Caki2 (cell line): ENCODE measurements around the gene SYNC. TPM values are rescaled to one million over a fixed set of nuclear protein-coding genes. Genes with fewer than 3 reads are reported as not detected.
"Not testable (repeated sequence)": the region's sequence is repeated elsewhere in the genome, so short reads cannot be mapped to it uniquely, and the experiment has no call there.

Source experiments
- DNase-seq: peaks from one replicate; pipeline ENCODE4 v3.0.0-alpha.2; 2015; ENCODE audit warnings: low read depth
- in situ Hi-C: cut with HindIII; loops from 2 replicates; pipeline ENCODE4 v1.10.0; 2016; ENCODE audit warnings: low sequenced_read_pairs, low pct_unique_long_range_greater_than_20kb, mixed read lengths
- total RNA-seq: library from RNA; depleted of rRNA; stranded (reverse); fragments of >200 nt; shearing (Covaris generic); gene quantifications from 2 replicates; pipeline ENCODE4 v1.2.3, GENCODE V29; 2014; ENCODE audit warnings: low replicate concordance

The SYNC gene
- total RNA-seq, 1 experiment from 2014 or later = 0.84 TPM

DNA sequence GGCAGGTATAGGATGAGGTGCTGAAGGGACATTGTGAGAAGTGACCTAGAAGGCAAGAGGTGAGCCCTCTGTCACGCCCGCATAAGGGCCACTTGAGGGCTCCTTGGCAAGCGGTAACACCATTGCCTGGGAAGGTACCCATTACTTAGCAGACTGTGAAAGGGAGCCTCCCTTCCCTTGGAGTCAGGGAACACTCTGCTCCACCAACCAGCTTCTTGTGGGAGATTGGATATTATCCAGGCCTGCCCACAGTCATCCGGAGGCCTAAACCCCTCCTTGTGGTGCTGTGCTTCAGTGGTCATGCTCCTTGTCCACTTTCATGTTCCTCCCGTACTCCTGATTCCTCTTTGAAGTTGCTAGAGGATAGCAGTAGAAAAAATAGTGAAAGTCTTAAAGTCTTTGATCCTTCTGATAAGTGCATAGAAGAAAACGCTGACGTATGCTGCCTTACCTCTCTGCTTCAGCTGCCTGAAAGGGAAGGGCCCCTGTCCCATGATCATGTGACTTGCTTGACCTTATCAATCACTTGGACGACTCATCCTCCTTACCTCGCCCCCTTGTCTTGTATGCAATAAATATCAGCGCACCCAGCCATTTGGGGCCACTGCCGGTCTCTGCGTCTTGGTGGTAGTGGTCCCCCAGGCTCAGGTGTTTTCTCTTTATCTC, 35.5 kb downstream of the SYNC start:
- in situ Hi-C loops = no loop called here
- DNase-seq = peak; percentile 52

DNA sequence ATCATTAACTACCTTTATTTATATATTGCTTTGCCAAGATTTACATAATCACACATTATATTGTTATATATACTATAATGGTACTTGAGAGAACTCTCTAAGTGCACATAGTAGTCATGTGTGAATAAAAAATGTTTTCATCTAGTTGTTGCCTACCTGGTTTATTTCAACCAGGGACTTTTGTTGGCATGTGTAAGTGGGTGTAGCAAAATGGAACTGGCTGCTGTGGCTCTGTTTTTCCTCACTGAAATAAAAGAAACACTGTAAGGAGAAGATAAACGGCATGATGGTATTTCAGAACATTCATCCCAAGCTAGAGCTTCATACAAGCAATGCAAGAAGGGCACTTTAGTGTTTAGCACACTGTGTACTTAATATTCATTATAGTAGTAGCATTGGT, 36.7 kb downstream of the SYNC start:
- in situ Hi-C loops = no loop called here
- no peak for DNase-seq

GRCh38 chr1:32659581-32659980, 43.0 kb downstream of the SYNC start:
- in situ Hi-C loops = no loop called here
- DNase-seq = no peak

DNA sequence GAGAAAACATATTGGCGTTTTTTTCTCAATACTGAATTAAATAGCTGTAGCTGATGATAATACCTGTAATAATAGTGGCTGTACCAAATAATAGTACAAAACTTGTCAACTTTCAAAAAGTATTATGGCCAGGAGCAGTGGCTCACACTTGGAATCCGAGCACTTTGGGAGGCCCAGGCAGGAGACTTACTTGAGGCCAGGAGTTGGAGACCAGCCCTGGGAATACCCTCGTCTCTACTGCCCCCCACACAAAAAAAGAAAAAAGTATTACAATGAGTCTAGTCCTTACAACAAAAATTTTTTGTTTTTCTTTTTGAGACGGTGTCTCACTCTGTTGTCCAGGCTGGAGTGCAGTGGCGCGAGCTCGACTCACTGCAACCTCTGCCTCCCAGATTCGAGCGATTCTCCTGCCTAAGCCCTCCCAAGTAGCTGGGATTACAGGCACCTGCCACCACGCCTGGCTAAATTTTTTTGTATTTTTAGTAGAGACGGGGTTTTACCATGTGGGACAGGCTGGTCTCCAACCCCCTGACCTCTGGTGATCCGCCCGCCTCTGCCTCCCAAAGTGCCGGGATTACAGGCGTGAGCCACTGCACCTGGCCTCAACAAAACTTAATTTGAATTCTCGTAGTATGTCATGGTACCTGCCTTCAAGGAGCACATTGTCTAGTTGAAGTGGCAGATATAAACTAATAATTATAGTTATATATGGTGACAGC, 50.2 kb downstream of the SYNC start:
- no peak for DNase-seq

DNA sequence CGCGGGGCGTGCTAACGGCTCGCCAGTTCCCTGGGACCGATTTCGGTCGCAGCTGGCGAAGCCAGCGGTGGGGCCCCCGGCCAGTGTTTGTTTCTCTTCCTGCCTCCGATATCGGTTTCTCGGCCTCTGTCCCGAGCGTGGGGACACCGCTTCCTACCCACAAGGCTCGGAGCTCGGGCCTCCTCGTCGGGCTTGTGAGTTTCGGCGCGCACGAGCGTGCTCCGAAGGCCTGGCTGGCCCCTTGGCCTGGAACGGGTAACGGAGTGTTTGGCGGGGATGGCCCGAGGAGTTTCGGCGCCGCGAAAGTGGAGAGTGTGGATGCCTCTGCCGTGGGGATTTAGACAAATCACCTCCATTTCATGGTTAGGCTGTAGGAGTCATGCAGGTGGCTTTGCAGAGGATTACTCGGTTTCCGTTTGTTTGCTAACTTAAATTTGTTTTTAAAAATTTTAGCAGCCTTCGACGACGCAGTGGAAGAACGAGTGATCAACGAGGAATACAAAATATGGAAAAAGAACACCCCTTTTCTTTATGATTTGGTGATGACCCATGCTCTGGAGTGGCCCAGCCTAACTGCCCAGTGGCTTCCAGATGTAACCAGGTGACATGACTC, 51.0 kb downstream of the SYNC start:
- in situ Hi-C loops = no loop called here
- DNase-seq = no peak

More for the DNA sequence above, 50.2 kb downstream of the SYNC start:
- in situ Hi-C loops = no loop called here

DNA sequence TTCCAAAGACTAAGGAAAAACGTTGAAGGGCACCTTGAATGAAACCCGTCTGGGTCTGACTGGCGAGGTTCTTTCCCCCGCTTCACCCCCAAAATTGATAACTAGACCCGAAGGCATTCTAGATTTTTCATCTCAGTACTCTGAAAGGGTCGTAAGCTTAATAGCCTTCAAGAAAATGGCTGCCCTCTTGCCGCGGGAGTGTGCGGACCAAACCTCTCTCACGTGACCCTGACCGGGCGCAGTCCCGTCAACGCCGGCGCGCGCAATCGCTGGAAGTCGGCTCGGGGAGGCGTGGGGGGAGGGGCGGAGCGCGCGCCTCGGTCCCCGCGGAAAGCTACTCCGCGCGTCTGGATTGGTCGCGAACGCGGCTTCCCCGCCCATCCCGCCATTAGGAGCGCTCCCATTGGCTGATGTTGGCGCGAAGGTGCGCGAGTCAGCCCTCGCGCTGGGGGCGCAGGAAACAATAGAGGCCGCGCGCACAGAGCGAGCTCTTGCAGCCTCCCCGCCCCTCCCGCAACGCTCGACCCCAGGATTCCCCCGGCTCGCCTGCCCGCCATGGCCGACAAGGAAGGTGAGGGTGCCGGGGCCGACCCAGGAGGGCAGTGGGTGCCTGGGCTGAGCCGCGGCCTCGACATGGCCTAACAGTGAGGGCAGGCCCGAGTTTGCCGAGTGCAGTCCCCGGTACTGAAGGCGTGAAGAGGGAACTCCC, 51.7 kb downstream of the SYNC start, which contains the start of gene RBBP4:
TSS of gene RBBP4 (plus strand) at position 457 of the 709 bp plus-strand sequence. CDS start at position 556, 99 bp downstream.
- peak; percentile 97 for DNase-seq
- in situ Hi-C loops = no loop called here

DNA sequence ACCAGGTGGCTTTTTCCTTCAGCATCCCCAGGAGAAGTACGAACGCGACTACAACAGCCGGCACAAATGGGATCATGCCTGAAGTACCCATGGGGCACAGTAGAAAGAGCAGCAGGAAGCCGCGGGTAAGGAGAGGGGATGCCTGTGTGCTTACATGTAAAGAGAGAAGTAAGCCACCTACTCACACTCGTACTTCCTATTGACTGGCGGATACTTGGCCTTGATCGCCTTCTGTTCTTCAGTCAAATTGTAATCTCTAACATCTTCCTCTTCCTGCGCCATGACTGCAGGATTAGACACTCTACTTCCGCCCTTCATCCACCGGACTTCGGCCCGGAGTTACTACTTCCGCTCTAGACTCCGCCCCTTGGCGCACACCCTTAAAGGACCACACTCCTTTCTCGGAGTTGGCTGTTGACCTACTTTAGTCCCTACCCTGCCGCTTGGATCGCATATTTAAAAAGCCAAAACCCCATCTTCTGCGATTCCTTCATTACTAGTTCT, 52.3 kb downstream of the SYNC start, which contains the start of gene ZBTB8OS:
TSS of gene ZBTB8OS (minus strand) at position 303 of the 504 bp plus-strand sequence. CDS start at position 282, 21 bp downstream.
- in situ Hi-C loops = no loop called here
- peak; percentile 86 for DNase-seq

DNA sequence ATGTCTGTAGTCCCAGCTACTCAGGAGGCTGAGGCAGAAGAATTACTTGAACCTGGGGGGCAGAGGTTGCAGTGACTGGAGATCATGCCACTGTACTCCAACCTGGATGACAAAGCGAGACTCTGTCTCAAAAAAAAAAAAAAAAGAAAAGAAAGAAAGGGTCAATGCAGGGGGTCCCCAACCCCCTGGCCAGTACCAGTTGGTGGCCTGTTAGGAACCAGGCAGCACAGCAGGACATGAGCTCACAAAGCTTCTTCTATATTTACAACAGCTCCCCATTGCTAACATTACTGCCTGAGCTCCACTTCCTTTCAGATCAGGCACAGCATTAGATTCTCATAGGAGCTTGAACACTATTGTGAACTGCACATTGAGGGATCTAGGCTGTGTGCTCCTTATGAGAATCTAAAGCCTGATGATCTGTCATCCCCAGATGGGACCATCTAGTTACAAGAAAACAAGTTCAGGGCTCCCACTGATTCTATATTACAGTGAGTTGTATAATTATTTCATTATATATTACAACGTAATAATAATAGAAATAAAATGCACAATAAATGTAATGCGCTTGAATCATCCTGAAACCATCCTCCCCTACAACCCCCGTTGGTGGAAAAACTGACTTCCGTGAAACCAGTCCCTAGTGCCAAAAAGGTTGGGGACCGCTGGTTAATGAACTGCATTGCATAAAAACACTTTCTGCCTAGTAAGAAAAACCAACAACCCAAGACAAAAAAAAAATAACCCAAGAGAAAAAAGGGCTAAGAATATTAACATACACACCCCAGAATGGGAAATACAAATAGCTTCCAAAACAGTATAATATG, 55.0 kb downstream of the SYNC start:
- no peak for DNase-seq
- in situ Hi-C loops = no loop called here

GRCh38 chr1:32644426-32644825, 58.1 kb downstream of the SYNC start:
- in situ Hi-C loops = no loop called here
- no peak for DNase-seq

DNA sequence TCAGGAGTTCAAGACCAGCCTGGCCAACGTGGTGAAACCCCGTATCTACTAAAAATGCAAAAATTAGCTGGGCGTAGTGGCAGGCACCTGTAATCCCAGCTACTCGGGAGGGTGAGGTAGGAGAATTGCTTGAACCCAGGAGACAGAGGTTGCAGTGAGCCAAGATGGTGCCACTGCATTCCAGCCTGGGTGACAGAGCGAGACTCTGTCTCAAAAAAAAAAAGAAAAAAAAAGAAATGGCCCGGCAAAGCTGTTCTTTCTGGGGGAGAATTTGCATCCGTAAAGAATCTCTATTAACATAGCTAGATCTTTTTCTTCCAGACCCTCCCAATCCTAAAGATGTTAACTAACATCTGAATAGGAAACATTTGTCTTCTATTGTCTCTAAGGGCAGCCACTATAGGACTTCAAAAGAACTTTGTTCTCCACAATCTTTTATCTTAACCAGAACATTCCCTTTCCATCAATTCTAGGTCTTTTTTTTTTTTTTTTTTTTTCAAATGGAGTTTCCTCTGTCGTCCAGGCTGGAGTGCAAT, 60.2 kb downstream of the SYNC start:
- DNase-seq, in situ Hi-C loops: not testable (repeated sequence)

GRCh38 chr1:32639489-32640075, 63.0 kb downstream of the SYNC start:
- in situ Hi-C loops = no loop called here
- no peak for DNase-seq

DNA sequence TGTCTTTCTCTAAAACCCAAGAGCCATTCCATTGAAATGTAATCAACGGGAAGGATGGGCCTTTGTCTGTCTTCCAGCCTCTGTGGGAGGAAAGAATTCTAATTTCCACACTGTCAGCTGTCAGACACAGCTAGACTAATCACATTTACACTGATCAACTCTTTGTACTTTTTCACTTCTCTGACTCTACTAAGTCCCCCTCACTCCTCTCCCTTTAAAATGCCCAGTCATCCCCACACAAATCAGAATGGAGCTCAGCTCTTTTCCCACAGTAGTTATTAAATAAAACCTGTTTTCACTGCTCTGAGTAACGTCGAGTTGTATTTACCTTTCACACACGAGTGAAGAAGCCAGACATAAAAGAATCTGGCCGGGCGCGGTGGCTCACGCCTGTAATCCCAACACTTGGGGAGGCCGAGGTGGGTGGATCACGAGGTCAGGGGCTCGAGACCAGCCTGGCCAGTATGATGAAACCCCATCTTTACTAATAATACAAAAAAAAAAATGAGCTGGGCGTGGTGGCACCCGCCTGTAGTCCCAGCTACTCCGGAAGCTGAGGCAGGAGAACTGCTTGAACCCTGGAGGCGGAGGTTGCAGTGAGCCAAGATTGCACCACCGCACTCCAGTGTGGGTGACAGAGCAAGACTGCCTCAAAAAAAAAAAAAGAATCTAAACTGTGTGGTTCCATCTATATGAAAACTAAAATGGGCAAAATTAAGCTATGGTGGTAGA, 65.5 kb downstream of the SYNC start:
- in situ Hi-C loops = no loop called here
- DNase-seq = peak; percentile 39

- in situ Hi-C loops = no loop called here
- no peak for DNase-seq
Observed at GRCh38 chr1:32635508-32636277, 66.9 kb downstream of the SYNC start.

DNA sequence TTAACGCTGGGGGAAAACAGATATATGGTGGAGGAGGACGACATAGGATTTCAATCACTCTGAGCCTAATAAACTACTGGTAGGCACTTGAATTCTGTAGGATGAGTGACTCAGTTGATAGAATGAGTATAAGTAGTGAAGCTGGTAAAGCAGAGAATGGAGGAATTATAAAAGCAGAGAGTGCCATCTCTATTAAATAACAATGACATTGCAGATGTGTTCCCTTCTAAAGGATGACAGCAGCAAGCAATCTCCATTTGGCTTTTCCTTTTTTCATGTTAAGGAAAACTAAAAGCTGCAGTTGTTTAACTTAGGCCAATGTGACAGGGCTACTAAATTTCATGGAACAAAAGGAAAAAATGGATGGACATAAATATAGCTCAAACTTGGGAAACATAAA, 69.7 kb downstream of the SYNC start:
- in situ Hi-C loops = no loop called here
- no peak for DNase-seq

- in situ Hi-C loops, DNase-seq: not testable (repeated sequence)
Observed at GRCh38 chr1:32630173-32630572, 72.4 kb downstream of the SYNC start.
